ENCODE results near the gene DSTN.

The DSTN gene

DNA sequence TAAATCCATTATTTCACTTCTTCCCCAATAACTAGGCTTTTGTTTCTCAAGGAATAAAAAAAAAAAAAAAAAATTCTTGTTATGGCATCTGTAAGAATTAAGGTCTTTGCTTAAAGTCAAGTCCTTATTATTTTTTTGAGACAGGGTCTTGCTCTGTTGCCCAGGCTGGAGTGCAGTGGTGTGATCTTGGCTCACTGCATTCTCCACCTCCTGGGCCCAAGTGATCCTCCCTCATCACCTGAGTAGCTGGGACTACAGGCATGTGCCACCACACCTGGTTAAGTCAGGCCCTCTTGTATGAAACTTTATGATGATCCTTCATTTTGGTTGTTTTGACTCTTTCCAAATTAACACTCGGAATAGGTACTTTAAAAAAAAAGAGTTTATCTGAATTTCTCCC is 17.3 kb downstream of the DSTN start:
- H3K27ac ChIP-seq (ENCODE audit: low read depth, low read length, poor library complexity, severe bottlenecking): no peak overlapping the region
- H3K9ac ChIP-seq (ENCODE audit: low read length): no peak overlapping the region
- H3K4me2 ChIP-seq (ENCODE audit: low read length): no peak overlapping the region
- TF ChIP-seq CTCF (IDR thresholded peaks at IDR 0.05; ENCODE audit: low read length) (no peak), EZH2 (IDR thresholded peaks at IDR 0.05; ENCODE audit: borderline replicate concordance, low read length) (no peak)
- H2AFZ ChIP-seq (ENCODE audit: low read length): no peak overlapping the region
- no peaks in the 10 kb centered on the region for H4K20me1 ChIP-seq (ENCODE audit: insufficient read depth, low read length)
- no peak overlapping the region for H3K4me3 ChIP-seq (ENCODE audit: low read depth, low read length, poor library complexity, severe bottlenecking)
- no peaks in the 10 kb centered on the region for H3K9me3 ChIP-seq (ENCODE audit: low read length)
- no peaks in the 10 kb centered on the region for H3K9me2 ChIP-seq (ENCODE audit: low read depth, low read length)
- H3K27me3 ChIP-seq (ENCODE audit: insufficient read depth, low read length): no peaks in the 10 kb centered on the region
- no peaks in the 10 kb centered on the region for H3F3A ChIP-seq (ENCODE audit: insufficient read depth, low read length)
- no peaks in the 10 kb centered on the region for H3K36me3 ChIP-seq (ENCODE audit: insufficient read depth, low read length)
- H3K4me1 ChIP-seq (ENCODE audit: insufficient read depth, low read length, severe bottlenecking): peaks cover 8% of the 10 kb centered on the region
- H3K79me2 ChIP-seq (ENCODE audit: insufficient read depth, low read length): no peaks in the 10 kb centered on the region

- H3K4me3 ChIP-seq (ENCODE audit: low read depth, low read length, poor library complexity, severe bottlenecking): no peak overlapping the region
- no peaks in the 10 kb centered on the region for H3K27me3 ChIP-seq (ENCODE audit: insufficient read depth, low read length)
- no peaks in the 10 kb centered on the region for H4K20me1 ChIP-seq (ENCODE audit: insufficient read depth, low read length)
- H3K36me3 ChIP-seq (ENCODE audit: insufficient read depth, low read length): no peaks in the 10 kb centered on the region
- H3K4me2 ChIP-seq (ENCODE audit: low read length): no peak overlapping the region
- H3K9me2 ChIP-seq (ENCODE audit: low read depth, low read length): no peaks in the 10 kb centered on the region
- no peak overlapping the region for H3K9ac ChIP-seq (ENCODE audit: low read length)
- no peaks in the 10 kb centered on the region for H3F3A ChIP-seq (ENCODE audit: insufficient read depth, low read length)
- no peaks in the 10 kb centered on the region for H3K9me3 ChIP-seq (ENCODE audit: low read length)
- no peak overlapping the region for H2AFZ ChIP-seq (ENCODE audit: low read length)
- H3K27ac ChIP-seq (ENCODE audit: low read depth, low read length, poor library complexity, severe bottlenecking): no peak overlapping the region
- H3K79me2 ChIP-seq (ENCODE audit: insufficient read depth, low read length): no peaks in the 10 kb centered on the region
- H3K4me1 ChIP-seq (ENCODE audit: insufficient read depth, low read length, severe bottlenecking): peaks cover 8% of the 10 kb centered on the region
- TF ChIP-seq EZH2 (IDR thresholded peaks at IDR 0.05; ENCODE audit: borderline replicate concordance, low read length): no peak
- no peak for TF ChIP-seq CTCF (IDR thresholded peaks at IDR 0.05; ENCODE audit: low read length)
These were observed 17.9 kb downstream of the DSTN start for GRCh38 chr20:17587824-17588223.

- no peak overlapping the region for H3K4me3 ChIP-seq (ENCODE audit: low read depth, low read length, poor library complexity, severe bottlenecking)
- H3K4me1 ChIP-seq (ENCODE audit: insufficient read depth, low read length, severe bottlenecking): peaks cover 8% of the 10 kb centered on the region
- H3K27me3 ChIP-seq (ENCODE audit: insufficient read depth, low read length): no peaks in the 10 kb centered on the region
- H3K27ac ChIP-seq (ENCODE audit: low read depth, low read length, poor library complexity, severe bottlenecking): no peak overlapping the region
- no peaks in the 10 kb centered on the region for H3F3A ChIP-seq (ENCODE audit: insufficient read depth, low read length)
- H3K4me2 ChIP-seq (ENCODE audit: low read length): no peak overlapping the region
- H2AFZ ChIP-seq (ENCODE audit: low read length): no peak overlapping the region
- no peaks in the 10 kb centered on the region for H3K9me3 ChIP-seq (ENCODE audit: low read length)
- H4K20me1 ChIP-seq (ENCODE audit: insufficient read depth, low read length): no peaks in the 10 kb centered on the region
- TF ChIP-seq EZH2 (IDR thresholded peaks at IDR 0.05; ENCODE audit: borderline replicate concordance, low read length) (no peak), CTCF (IDR thresholded peaks at IDR 0.05; ENCODE audit: low read length) (no peak)
- H3K9me2 ChIP-seq (ENCODE audit: low read depth, low read length): no peaks in the 10 kb centered on the region
- no peaks in the 10 kb centered on the region for H3K79me2 ChIP-seq (ENCODE audit: insufficient read depth, low read length)
- H3K36me3 ChIP-seq (ENCODE audit: insufficient read depth, low read length): no peaks in the 10 kb centered on the region
- H3K9ac ChIP-seq (ENCODE audit: low read length): no peak overlapping the region
These were observed 19.4 kb downstream of the DSTN start for GRCh38 chr20:17589161-17589834.
